Endothelial cell (in vitro differentiated cells): Measurements from ENCODE around the gene RHO. TPM values are rescaled to one million over a fixed set of nuclear protein-coding genes. Genes with fewer than 3 reads are reported as not detected.

Experiments used
- DNase-seq: peaks from one replicate; pipeline ENCODE4 v3.0.0; 2021; ENCODE audit warnings: low spot score
- H3K27ac Mint-ChIP-seq: one replicate; pipeline ENCODE4 v1.8.0; 2021; ENCODE audit warnings: mixed read lengths, inconsistent platforms; ENCODE audit not compliant: unreplicated experiment
- H3K27me3 Mint-ChIP-seq: one replicate; pipeline ENCODE4 v1.8.0; 2021; ENCODE audit warnings: mild to moderate bottlenecking, moderate library complexity, mixed read lengths, inconsistent platforms; ENCODE audit not compliant: unreplicated experiment
- H3K36me3 Mint-ChIP-seq: one replicate; pipeline ENCODE4 v1.8.0; 2021; ENCODE audit warnings: mild to moderate bottlenecking, low read depth, mixed read lengths, inconsistent platforms; ENCODE audit not compliant: unreplicated experiment
- H3K4me1 Mint-ChIP-seq: one replicate; pipeline ENCODE4 v1.8.0; 2021; ENCODE audit warnings: mild to moderate bottlenecking, mixed read lengths, inconsistent platforms; ENCODE audit not compliant: unreplicated experiment
- H3K4me3 Mint-ChIP-seq: one replicate; pipeline ENCODE4 v1.8.0; 2021; ENCODE audit warnings: mild to moderate bottlenecking, mixed read lengths, inconsistent platforms; ENCODE audit not compliant: unreplicated experiment
- H3K9me3 Mint-ChIP-seq: one replicate; pipeline ENCODE4 v1.8.0; 2021; ENCODE audit warnings: mixed read lengths, inconsistent platforms; ENCODE audit not compliant: unreplicated experiment
- CTCF ChIP-seq: fragments of 200-600 bp; sonication (generic); IDR thresholded peaks from one replicate; pipeline ENCODE4 v1.5.0; 2021; ENCODE audit warnings: antibody characterized with exemption; ENCODE audit not compliant: unreplicated experiment
- total RNA-seq: library from RNA; stranded (reverse); fragmentation: NEBNext Ultra II Directional; extraction: Animal tissue kit (Norgen Biotek cat#: 25700); gene quantifications from one replicate; pipeline ENCODE4 v1.2.1, GENCODE V29; 2021; ENCODE audit not compliant: unreplicated experiment

RHO gene
- total RNA-seq, 1 donor from 2014 or later = not detected

GRCh38 chr3:129535075-129535474 lies 6.6 kb downstream of the RHO start:
- Mint-ChIP-seq H3K27ac (no peak overlapping the region), H3K36me3 (peaks cover 4% of the 10 kb centered on the region), H3K9me3 (no peaks in the 10 kb centered on the region), H3K4me3 (no peak overlapping the region), H3K27me3 (peaks cover 6% of the 10 kb centered on the region), H3K4me1 (peaks cover 22% of the 10 kb centered on the region)
- no peak for TF ChIP-seq CTCF
- no peak for DNase-seq

GRCh38 chr3:129536374-129536667 lies 7.9 kb downstream of the RHO start:
- no peak for TF ChIP-seq CTCF
- no peak overlapping the region for H3K27ac Mint-ChIP-seq
- H3K9me3 Mint-ChIP-seq = no peaks in the 10 kb centered on the region

GRCh38 chr3:129536804-129537203 lies 8.4 kb downstream of the RHO start:
- H3K36me3 Mint-ChIP-seq = no peaks in the 10 kb centered on the region
- peaks cover 3% of the 10 kb centered on the region for H3K27me3 Mint-ChIP-seq
- no peak overlapping the region for H3K27ac Mint-ChIP-seq

More at GRCh38 chr3:129536374-129536667, 7.9 kb downstream of the RHO start:
- peaks cover 16% of the 10 kb centered on the region for H3K4me1 Mint-ChIP-seq
- DNase-seq = no peak
- H3K27me3 Mint-ChIP-seq = peaks cover 5% of the 10 kb centered on the region
- H3K4me3 Mint-ChIP-seq = no peak overlapping the region
- H3K36me3 Mint-ChIP-seq = no peaks in the 10 kb centered on the region

GRCh38 chr3:129539206-129539605 lies 10.8 kb downstream of the RHO start:
- H3K27me3 Mint-ChIP-seq = peaks cover 14% of the 10 kb centered on the region
- H3K4me3 Mint-ChIP-seq = no peak overlapping the region
- H3K9me3 Mint-ChIP-seq = no peaks in the 10 kb centered on the region
- no peaks in the 10 kb centered on the region for H3K36me3 Mint-ChIP-seq
- no peak for TF ChIP-seq CTCF
- H3K4me1 Mint-ChIP-seq = peaks cover 23% of the 10 kb centered on the region
- no peak overlapping the region for H3K27ac Mint-ChIP-seq
- no peak for DNase-seq

More at GRCh38 chr3:129536804-129537203, 8.4 kb downstream of the RHO start:
- Mint-ChIP-seq H3K4me3 (no peak overlapping the region), H3K4me1 (peaks cover 12% of the 10 kb centered on the region), H3K9me3 (no peaks in the 10 kb centered on the region)
- no peak for DNase-seq
- no peak for TF ChIP-seq CTCF

GRCh38 chr3:129540776-129541516 lies 12.5 kb downstream of the RHO start:
- DNase-seq = no peak
- no peak for TF ChIP-seq CTCF
- no peaks in the 10 kb centered on the region for H3K9me3 Mint-ChIP-seq
- H3K27me3 Mint-ChIP-seq = peaks cover 15% of the 10 kb centered on the region
- no peak overlapping the region for H3K4me3 Mint-ChIP-seq
- H3K4me1 Mint-ChIP-seq = peaks cover 27% of the 10 kb centered on the region
- no peaks in the 10 kb centered on the region for H3K36me3 Mint-ChIP-seq
- H3K27ac Mint-ChIP-seq = peak overlapping the region; percentile 72
